Vagina (tissue), 2 donors: ENCODE data around the gene AJAP1.

Experiments
- POLR2AphosphoS5 ChIP-seq, 2 donors: sonication (generic); formaldehyde crosslinking; IDR thresholded peaks; one replicate each; pipeline ENCODE4 v1.9.0; 2017; ENCODE audit warnings: antibody characterized with exemption in 2 of 2, mild to moderate bottlenecking in 2 of 2, low read depth in 1 of 2; ENCODE audit not compliant: insufficient read depth in 1 of 2
- TF ChIP-seq, protein P1 (sequence below), 3 experiments: fragments of 450-650 bp in 2 of 3; fragments of 200-600 bp in 1 of 3; sonication (generic) in 1 of 3; IDR thresholded peaks; one replicate each; pipeline ENCODE4 v1.5.1; 2017 to 2019; ENCODE audit warnings: antibody characterized with exemption in 3 of 3, mild to moderate bottlenecking in 2 of 3, moderate library complexity in 2 of 3

DNA sequence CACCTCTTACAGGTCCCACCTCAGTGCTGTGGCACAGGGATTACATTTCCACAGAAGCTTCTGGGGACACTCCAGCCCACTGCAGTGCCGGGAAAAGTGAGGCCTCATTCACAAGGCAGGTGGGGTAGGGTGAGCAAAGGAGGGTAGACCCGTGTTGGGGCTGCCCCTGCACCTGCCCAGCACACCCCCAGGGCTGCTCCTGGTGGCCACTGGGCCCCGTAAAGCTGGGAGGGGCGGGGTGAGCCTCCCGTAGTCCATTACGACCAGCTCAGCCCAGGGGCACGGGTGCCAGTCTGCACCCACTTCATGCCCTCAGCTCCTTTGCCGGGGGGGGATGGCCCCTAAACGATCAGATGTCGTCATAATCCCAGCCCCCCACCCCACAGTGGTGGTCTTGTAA, 39.5 kb downstream of the AJAP1 start:
- no peak for TF ChIP-seq POLR2AphosphoS5 (IDR thresholded peaks at IDR 0.05; ENCODE audit: insufficient read depth in 1 of 2, low read depth in 1 of 2)
- TF ChIP-seq, protein P1, sequence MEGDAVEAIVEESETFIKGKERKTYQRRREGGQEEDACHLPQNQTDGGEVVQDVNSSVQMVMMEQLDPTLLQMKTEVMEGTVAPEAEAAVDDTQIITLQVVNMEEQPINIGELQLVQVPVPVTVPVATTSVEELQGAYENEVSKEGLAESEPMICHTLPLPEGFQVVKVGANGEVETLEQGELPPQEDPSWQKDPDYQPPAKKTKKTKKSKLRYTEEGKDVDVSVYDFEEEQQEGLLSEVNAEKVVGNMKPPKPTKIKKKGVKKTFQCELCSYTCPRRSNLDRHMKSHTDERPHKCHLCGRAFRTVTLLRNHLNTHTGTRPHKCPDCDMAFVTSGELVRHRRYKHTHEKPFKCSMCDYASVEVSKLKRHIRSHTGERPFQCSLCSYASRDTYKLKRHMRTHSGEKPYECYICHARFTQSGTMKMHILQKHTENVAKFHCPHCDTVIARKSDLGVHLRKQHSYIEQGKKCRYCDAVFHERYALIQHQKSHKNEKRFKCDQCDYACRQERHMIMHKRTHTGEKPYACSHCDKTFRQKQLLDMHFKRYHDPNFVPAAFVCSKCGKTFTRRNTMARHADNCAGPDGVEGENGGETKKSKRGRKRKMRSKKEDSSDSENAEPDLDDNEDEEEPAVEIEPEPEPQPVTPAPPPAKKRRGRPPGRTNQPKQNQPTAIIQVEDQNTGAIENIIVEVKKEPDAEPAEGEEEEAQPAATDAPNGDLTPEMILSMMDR (IDR thresholded peaks at IDR 0.05) = no peak
